Activated naive CD8-positive, alpha-beta T cell treated with anti-CD3 and anti-CD28 coated beads, Interleukin-2, amount 50 U/mL, for 16 hours (primary cell): ENCODE results near the gene QRFP.

Experiments
- DNase-seq: peaks from one replicate; pipeline ENCODE4 v3.0.0-alpha.2; 2020; ENCODE audit warnings: low read depth, low spot score

Gene QRFP

DNA sequence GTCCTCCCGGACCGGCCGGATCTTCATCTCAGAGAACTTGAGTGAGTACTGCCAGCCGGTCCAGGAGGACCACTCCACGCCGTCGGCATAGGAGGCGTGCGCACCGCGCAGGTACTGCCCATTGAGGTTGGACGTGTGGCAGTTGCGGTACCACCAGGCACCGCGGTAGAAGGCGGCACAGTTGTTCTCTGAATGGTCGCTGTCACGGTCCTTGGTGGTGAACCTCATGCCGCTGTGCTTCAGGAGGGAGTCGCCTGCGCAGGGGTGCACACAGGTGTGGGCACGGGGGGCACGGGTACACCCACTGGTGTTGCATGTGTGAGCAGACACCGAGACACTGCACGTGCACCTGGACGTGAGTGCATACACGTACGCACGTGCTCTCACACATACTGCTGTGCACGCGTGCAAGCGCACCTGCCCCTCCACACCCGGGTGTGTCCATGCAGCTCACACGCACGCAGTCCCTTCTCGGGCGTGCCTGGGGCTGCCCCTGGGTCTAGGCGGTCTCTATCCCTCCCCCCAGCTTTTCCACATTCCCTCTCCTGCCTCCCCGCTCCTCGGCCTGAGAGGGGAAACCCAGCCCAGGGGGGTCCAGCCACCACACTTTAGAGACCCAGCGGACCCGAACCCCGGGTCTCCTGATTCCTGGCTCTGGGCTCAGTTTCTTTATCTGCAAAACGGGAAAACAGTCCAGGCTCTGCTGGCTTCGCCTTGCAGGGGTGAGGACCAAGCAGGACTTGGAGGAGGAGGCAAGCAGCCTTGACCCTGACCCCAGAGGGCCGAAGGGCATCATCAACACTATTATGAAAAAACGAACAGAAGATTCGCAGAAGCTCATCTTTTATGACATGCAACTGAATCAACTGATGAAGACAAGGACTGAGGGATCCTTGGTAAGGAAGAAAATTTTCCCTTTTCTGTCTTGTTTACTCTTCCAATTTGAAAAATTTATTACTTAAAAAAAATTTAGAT is 7.7 kb upstream of the QRFP start:
- DNase-seq, result no peak

DNA sequence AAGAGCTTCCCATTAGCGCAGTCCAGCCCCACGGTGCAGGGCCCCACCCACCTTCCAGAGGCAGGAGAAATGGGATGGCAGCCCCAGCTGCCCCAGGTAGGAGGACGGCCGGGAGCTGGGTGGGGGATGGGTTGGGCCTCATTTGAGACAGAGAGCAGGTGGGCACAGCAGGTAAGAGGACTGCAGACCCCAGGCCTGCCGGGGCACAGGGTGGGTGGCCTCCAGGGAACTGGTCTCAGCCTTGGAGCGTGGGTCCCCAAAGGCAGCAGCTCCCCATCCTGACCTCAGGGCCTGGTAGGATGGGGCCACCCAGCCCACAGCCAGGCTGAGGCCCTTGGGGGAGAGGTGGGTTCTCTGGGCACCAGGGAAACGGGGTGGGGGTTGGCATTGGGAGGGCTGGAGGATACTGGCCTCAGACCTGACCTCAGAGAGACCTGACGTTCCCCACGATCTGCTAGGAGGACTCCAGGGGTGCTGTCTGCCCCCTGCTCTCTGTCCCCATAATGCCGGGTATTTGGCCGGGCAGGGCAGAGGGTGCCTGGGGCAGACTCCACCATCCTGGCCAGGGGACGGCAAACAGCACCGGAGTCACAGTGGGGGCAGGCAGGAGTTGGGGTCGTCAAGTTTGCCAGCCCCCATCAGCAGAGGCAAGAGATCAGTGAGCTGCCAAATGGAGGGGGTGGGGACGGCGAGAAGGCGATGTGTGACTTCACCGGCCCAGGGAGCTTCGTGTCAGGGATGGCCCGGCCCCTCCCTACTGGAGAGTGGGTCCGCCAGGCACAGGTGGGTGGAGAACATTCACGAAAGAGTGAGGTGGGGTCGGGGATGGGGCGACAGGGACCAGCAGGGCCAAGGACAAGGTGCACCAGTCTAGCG is 6.8 kb upstream of the QRFP start:
- DNase-seq, result no peak

DNA sequence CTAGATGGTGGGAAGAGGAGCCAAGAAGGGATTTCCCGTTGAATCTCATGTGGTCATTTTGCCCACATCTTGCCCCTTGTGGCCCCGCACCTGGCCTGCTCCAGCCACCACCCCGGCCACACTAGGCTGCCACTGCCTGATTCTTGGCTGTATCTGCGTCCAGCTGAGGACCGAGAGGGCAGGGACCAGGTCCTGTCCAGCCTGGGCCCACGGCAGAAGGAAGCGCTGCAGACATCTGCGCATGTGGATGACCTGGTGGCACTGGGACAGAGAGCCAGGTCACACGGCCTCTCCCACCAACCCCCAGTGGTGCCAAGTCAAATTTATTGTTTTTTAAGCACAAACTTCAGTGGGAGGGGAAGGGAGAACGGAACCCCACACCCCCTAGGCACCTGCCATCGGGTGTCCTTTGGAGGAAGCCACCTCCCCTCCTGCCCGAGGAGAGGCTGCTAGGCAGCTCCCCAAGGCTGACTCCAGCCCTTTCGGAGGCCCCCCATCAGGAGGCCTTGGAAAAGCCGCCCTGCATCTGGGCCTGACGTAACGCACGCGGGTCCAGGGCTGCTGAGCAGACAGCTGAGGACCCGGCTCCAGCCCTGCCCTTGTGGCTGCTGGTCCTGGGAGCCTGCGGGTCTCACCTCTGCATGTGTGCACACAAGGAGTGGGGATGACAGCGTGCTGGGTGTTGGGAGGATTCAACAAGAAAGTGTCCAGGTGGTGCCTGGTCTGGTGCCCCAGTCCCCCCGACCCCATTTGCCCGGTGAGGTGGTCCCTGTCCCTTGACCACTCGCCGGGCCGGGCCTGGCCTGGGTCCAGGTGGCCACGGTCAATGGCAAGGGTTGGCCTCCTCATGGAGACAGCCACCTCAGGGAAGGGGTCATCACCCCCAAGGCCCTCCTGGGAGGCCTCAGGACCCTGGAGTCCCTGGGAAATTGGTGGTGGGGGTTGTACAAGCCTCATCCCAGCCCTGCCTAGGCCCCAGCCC is 5.9 kb upstream of the QRFP start:
- DNase-seq, result no peak

DNA sequence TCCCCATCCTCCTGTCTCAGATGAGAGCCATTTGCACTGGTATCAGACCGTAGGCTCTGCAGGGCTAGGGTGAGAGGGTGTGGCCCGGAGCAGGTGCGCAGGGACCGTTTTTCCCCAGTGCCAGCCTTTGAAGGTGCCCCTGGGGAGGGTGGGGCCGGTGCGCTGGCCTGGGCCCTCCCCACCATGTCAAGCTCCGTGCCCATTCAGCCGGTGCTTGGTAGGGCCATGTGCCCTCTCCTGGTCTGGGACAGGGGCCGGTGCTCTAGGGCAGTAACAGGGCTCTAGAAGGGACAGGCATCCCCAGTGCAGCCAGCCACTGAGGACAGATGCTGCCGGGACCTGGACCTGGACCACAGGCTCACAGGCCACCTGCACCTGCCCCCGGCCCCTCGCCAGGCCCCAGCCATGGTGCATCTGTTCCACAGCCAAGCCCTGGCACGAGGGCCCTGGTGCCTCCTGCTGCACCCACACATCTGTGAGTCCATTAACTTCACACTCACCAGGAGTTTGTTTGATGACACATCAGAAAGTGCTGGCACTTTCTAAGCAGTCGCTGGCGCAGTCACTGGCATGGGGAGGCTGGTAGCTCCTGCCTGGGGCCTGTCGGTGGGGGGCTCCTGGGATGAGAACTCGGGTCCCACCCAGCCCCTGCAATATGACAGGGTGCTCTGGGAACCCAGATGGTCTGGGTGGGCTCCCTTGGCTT is 5.0 kb upstream of the QRFP start:
- DNase-seq, result no peak

DNA sequence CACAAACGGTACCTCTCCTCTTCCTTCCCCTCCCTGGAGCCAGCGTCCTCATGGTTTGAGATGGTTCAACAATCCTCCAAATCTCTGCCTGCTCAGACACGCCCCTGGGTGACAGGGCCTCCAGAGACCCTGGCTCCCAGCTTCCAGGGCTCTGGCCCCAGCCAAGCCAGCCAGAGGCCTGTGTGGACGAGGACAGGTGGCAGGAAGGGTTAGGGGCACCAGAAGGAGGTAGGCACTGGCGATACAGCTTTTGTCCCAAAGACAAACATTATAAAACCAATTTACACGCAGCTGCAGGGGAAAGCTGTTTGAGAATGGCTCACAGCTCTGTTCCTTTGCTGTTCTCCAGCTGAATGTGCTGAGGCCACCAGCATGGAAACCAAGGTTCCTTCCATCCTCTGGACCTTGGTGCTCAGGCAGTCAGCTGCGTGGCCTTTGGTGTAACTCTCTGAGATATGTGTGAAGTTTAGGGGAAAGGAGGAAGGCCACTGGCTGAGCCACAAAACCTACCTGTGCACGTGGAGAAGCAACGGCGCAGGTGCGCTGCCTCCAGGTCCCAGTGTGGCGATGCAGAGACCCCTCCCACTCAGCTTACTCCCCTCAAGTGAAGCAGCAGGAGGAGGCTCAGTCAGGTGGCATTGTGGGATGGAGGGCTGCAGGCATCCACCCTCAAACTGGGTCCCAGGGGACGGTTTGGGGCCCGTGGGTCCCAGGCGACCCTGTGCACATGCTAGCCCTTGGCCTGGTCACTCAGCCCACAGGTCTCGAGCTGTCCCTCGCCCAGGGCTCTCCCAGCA is 4.3 kb upstream of the QRFP start:
- DNase-seq, result no peak

DNA sequence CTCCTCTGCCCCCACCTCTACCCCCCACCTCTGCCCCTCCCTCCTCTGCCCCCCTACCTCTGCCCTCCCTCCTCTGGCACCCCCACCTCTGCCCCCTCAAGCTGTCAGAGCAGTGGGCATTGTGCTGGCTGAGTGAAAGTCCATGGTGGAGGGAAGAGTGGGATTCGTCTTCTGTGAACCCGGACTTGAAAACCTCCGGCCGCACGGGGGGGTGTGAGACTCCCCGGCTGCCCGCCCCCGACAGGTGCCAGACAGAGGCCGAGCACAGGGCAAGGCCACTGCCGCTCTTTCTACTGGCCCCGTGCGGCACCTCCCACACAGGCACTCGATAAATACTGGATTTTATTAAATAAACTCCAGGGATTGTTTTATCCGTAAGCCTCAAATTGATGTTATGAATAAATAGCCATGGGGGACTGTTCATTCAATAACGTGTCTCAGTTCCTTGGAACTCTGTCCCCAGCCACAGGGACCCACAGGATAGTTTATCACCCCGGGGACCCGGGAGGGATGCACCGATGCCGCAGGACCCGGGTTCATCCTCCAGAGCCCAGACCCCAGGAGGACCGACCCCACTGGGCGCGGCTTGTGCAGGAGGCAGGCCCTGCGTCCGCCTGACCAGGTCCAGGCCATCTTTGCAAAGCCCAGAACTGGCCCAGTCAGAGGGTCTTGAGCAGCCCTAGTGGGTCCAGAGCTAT is 2.6 kb upstream of the QRFP start:
- DNase-seq, result no peak

DNA sequence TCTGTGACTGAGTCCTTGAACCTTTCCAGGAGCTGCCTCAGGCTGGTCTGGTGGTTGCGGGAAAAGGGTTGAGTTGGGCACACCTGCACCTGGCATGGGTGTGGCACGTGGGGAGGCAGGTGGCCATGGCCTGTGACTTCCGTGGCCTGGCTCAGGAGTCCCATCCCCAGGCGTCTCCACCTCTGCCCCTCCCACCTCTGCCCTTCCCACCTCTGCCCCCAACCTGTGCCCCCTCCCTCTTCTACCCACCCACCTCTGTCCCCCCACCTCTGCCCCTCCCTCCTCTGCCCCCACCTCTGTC is 1.9 kb upstream of the QRFP start:
- no peak for DNase-seq

DNA sequence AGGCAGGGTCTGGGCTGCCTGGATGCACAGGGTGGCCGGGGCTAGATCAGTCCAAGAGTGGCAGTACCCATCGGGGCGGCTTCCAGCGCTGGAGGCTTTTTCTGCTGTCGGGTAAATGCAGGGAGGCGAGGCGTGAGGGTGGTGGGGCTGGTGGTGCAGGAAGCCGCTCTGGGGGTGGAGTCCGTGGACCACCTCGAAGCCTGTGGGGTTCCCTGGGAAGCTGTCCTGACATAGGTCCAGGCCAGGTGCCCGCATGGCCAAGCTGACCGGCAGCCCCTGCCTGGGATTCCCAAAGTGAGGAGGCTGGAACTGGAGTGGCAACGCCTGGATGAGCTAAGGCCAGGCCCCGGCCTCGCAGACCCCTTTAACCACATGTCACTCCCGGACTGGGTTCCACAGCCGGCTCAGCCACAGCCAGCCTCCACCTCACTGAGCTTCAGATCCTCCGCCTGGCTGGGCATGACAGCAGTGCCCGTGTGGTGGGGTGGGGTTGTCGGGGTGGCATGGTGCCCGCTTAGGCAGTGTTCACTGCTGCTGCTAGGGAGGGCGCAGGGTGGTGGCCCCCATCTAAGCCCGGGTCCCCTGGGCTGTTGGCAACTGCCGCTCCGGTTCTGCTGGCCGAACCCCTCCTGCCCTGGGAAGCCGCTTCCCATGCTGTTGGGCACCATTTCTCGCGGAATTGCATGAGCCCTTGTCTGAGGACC is 1.4 kb upstream of the QRFP start:
- DNase-seq, result no peak

DNA sequence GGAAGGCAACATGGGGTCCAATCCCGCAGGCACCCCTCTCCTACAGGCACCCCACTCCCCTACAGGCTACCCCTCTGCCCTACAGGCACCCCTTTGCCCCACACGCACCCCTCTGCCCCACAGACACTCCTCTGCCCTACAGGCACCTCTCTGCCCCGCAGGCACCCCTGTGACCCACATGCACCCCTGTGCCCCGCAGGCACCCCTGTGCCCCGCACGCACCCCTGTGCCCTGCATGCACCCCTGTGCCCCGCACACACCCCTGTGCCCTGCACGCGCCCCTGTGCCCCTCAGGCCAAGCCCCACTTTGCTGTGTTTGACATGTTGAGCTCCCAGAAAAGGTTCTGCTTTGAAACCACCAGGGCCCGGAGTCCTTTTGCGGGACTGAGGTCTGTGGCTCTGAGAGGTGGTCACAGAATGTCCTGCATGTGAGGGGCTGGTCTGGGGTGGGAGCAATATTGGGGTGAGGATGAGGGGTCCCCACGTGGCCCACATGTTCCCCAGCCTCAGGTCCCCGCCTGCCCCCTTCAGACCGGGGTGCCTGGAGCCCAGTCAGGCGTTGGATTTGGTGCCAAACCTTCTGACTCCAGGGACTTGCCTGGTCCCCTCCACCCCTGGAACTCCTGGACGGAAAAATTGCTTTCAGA is 616 bp upstream of the QRFP start:
- DNase-seq, result no peak

DNA sequence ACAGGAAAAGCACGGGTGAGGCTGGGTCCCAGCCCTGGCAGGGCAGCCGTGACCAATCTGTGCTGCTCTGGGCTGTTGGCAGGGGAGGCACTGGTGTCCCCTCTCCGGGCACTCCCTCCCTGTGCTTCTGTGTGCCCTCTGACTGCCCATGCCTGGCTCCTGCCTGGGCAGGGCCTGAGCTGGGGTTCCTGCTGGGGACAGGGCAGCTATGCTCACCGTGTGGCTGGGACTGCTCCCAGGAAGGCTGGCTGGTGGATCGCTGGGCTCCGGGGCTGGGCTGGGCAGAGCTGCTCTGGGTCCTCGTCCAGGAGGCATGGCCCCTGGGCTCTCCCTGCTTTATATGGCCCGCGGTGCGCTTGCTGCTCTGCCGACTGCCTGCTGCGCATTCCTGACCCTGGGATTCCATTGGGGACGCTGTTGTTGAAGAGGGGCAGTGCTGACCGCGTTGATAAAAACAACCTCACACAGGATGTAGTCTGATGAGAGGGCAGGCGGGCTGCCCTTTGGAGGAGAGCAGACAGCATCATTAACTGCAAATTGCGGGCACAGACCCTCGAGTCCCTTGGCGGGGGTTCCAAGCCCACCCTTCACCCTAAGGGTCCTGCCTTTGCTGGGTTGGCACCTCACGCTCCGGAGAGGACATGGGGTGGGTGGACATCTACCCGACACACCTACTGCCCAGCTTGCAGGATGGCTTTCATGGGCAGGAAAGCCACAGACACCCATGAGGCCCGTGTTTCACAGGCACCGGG is 955 bp downstream of the QRFP start:
- no peak for DNase-seq

DNA sequence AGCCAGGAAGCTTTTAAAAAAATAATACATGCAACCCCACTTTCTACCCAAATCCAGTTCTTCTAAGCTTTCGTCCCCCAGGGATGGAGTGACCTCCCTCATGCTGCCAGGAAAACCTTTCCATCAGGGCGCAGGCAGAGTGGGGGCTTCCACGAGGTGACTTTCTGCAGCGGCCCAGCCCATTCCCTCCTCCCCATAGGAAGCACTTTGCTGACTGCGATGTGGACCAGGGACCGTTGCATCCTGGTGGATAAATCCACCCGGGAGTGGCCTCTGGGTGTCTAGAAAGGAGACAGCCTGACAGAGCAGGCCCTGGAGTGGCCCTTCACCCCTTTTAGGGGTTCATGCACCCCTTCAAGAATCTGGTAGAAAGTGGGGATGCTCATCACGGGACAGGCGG is 1.6 kb downstream of the QRFP start:
- no peak for DNase-seq

DNA sequence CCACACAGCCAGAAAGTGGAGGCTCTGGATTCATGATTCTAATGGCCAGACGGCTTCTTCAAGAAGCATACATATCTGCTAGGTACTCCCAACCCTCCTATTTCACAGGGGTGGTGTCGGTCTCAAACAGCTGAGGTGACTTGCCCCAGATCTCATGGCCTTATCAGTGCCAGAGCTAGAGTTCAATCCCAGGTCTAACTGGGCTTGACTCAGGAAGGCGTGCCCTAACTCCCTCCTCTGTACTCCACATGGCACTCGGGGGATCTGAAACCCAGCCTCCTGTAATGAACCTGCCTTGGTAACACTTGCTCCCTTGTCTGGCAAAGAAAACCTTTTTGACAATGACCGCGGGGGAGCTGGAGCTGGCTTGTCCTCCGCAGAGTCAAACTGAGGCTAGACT is 2.1 kb downstream of the QRFP start:
- DNase-seq, result no peak

DNA sequence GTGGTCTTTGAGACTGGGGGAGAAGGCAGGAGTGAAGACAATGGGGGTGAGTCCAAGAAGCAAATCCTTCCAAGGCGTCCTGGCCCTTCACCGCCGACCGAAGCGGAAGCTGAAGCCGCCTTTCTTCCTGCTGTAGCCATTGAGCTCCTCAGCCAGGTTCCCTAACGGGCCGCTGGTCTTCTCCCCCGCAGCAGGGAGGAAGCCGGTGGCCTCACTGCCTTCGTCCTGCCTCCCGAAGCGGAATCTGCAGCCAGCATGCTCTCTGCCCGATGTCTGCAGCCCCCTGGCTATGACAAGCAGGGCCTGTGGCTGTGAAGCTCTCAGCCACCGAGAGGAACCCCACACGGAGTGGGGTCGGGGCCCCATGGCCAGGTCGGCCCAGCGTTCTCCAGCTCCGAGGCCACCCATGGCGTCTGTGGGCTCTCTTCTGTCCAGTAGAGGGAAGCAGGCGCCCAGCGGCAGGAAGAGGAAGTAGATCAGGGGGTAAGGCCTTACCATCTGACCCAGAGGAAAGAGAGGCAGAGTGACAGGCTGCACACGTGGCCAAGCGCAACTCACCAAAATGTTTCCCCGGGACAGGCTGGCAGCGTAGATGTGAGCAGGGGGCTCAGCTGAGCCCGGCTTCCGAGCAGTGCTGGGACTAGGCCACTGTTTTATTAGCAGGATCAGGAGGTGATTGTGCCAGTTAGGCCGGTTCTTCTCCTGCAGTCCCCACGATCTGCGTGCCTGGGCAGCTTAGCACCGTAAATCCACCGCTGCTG is 3.1 kb downstream of the QRFP start:
- no peak for DNase-seq

DNA sequence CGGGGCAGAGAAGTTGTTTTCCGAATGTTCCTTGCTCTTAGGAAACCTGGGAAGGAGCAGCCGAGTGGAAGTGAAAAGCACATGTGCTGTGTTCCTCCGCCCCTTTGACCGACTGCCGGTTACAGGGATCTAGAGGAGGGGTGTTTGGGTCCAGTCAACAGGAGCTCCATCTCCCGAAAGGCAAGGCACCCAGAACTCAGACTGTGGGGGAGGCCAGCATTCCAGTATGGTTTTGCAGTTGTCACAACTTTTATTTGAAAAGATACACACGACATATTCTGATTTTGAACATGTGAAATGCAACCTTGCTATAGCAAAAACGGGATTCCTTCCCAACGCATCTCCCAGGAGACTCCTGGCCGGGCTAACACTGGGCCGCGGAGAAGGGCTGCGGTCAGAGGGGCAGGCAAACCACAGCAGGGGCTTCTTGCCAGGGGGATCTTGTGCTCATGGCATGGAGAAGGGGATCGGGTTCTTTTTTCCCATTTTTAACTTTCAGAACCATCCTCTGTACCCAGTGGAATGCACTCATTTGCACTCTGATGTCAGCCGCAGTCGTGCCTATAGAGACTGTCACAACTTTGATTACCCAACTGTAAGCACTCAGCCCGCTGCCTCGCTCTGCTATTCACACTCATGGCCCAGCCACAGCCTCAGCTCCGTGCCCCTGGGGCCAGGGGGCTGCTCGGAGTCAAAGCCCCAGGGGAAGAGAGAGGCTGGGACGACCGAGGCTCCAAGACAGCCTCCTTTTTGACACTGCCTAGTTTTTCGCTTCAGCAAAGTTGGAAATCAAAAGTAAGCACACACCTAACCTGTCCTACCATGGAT is 3.9 kb downstream of the QRFP start:
- DNase-seq, result no peak

DNA sequence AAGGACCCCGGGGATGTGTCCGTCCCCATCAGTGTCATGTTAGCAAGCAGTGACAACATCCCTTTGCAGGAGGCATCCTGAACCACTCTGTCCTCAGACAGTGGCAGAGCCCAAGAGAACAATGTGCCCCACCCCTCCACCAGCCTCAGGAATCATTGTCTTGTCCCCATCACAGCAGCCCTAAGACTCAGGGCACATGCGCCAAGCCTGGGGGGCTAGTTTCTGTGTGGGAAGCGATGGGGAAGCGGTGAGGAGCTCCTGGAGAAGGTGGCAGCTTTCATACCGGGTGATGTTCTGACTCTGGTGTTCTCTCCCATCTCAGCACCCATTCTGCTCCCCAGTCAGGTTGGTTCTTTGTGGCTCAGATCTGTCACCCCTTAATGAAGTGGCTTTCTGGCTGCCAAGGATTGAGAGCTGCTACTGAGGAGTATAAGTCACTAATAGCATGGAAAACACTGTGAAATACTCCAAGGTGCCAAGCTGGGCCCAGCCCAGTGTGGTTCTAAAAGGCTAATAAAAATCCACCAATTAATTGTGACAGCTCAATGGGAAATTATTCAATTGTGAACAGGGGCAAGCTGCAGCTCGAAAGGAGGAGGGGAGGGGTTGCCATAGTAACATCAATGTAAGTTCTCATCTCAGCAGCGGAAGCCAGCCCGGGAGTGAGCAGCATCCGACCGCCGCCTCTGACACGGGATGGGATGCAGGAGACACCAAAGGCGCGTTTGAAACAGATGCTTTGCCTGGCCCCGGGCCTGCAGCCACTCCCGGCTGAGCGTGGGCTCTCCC is 4.7 kb downstream of the QRFP start:
- no peak for DNase-seq
